GF-D8 (cell line): Measurements from ENCODE around the gene MCM3AP.

Experiments used
- DNase-seq: peaks from one replicate; lab custom pipeline; 2025; lab: John Stamatoyannopoulos, UW

The MCM3AP gene

GRCh38 chr21:46185716-46186115 is 99.7 kb downstream of the MCM3AP start:
- DNase-seq = no peak
